ENCODE data around the gene TERF2IP. TPM values are rescaled to one million over a fixed set of nuclear protein-coding genes. Genes with fewer than 3 reads are reported as not detected.
A peak's percentile ranks its signal among the peaks of the same experiment; 100 is the strongest.

Gene TERF2IP
- total RNA-seq, result 46.0 and 54.7 TPM in 2 replicates
- polyA plus RNA-seq, result 41.2 and 47.5 TPM in 2 replicates
- polyA plus RNA-seq (2012), result 40.6 and 45.2 TPM in 2 replicates
- polyA minus RNA-seq (ENCODE audit: low replicate concordance), result 1.5 and 4.5 TPM in 2 replicates

GRCh38 chr16:75647492-75648264 lies at the start of gene TERF2IP, which contains the start of gene KARS1:
Gene TERF2IP (plus strand): TSS chr16:75647773. CDS start chr16:75647883, 110 bp downstream.
Gene KARS1 (minus strand): TSS chr16:75647665. CDS start chr16:75647639, 26 bp downstream.
- Histone ChIP-seq H3K9me3 (ENCODE audit: control insufficient read depth, insufficient read depth, low read depth, low read length) (no peaks in the 10 kb centered on the region), H3K79me2 (ENCODE audit: control insufficient read depth, insufficient read depth, low read length) (peaks cover 95% of the 10 kb centered on the region), H2AFZ (ENCODE audit: low read length) (peak within 1 kb of the TSS; percentile 85), H3K36me3 (ENCODE audit: control insufficient read depth, insufficient read depth, low read length) (peaks cover 2% of the 10 kb centered on the region), H3K9ac (ENCODE audit: insufficient read depth, low read length) (peak within 1 kb of the TSS; percentile 94), H3K4me3 (replicated peaks in 1 of 4; ENCODE audit: control extremely low read depth in 1 of 4, insufficient read depth in 1 of 4, low read depth in 3 of 4, low read length in 4 of 4) (peak within 1 kb of the TSS; percentile 89 to 97 (median 93)), H3K27ac (ENCODE audit: insufficient read depth, low read length) (peak within 1 kb of the TSS; percentile 92), H4K20me1 (ENCODE audit: control insufficient read depth, extremely low read depth, insufficient read depth, low read length) (no peaks in the 10 kb centered on the region), H3K27me3 (ENCODE audit: control insufficient read depth, insufficient read depth, low read length) (no peaks in the 10 kb centered on the region), H3K4me2 (ENCODE audit: extremely low read depth, insufficient read depth, low read length) (peak within 1 kb of the TSS; percentile 86), H3K4me1 (ENCODE audit: control insufficient read depth, extremely low read depth, insufficient read depth, low read length) (no peaks in the 10 kb centered on the region)
- peak; percentile 91 to 92 for DNase-seq (ENCODE audit: low read depth in 2 of 2)
- TF ChIP-seq CTCF (conservative IDR thresholded peaks at IDR 0.05 in 1 of 2, IDR thresholded peaks at IDR 0.05 in 1 of 2; ENCODE audit: low read depth in 1 of 2, low read length in 2 of 2) (no peak), EZH2 (IDR thresholded peaks at IDR 0.05; ENCODE audit: low read length, missing control alignments) (no peak)

- no peaks in the 10 kb centered on the region for H4K20me1 ChIP-seq (ENCODE audit: control insufficient read depth, extremely low read depth, insufficient read depth, low read length)
- DNase-seq (ENCODE audit: low read depth in 2 of 2), result peak in 1 of 2 donors; percentile 39
- peaks cover 3% of the 10 kb centered on the region for H3K36me3 ChIP-seq (ENCODE audit: control insufficient read depth, insufficient read depth, low read length)
These were observed 47.9 kb upstream of the TERF2IP start for GRCh38 chr16:75599452-75600277.

More at GRCh38 chr16:75599452-75600277, 47.9 kb upstream of the TERF2IP start:
- Histone ChIP-seq H3K79me2 (ENCODE audit: control insufficient read depth, insufficient read depth, low read length) (no peaks in the 10 kb centered on the region), H3K9me3 (ENCODE audit: control insufficient read depth, insufficient read depth, low read depth, low read length) (no peaks in the 10 kb centered on the region), H3K27ac (ENCODE audit: insufficient read depth, low read length) (no peak overlapping the region), H3K9ac (ENCODE audit: insufficient read depth, low read length) (no peak overlapping the region), H3K27me3 (ENCODE audit: control insufficient read depth, insufficient read depth, low read length) (no peaks in the 10 kb centered on the region), H2AFZ (ENCODE audit: low read length) (no peak overlapping the region), H3K4me1 (ENCODE audit: control insufficient read depth, extremely low read depth, insufficient read depth, low read length) (no peaks in the 10 kb centered on the region), H3K4me3 (replicated peaks in 1 of 4; ENCODE audit: control extremely low read depth in 1 of 4, insufficient read depth in 1 of 4, low read depth in 3 of 4, low read length in 4 of 4) (no peak overlapping the region), H3K4me2 (ENCODE audit: extremely low read depth, insufficient read depth, low read length) (no peak overlapping the region)
- TF ChIP-seq CTCF (conservative IDR thresholded peaks at IDR 0.05 in 1 of 2, IDR thresholded peaks at IDR 0.05 in 1 of 2; ENCODE audit: low read depth in 1 of 2, low read length in 2 of 2) (no peak), EZH2 (IDR thresholded peaks at IDR 0.05; ENCODE audit: low read length, missing control alignments) (no peak)

All from fibroblast of lung (primary cell).